SK-N-MC (cell line): Measurements from ENCODE around the gene MFSD1.
A peak's percentile ranks its signal among the peaks of the same experiment; 100 is the strongest.

Experiments
- DNase-seq: peaks from one replicate; pipeline ENCODE4 v3.0.0-alpha.2; 2011; ENCODE audit warnings: low read depth, low spot score
- H3K27ac ChIP-seq: fragments of 200-600 bp; sonication (generic); 2 replicates; pipeline ENCODE4 v1.5.1; 2016; ENCODE audit warnings: mixed run types
- H3K36me3 ChIP-seq: fragments of 200-600 bp; sonication (generic); 2 replicates; pipeline ENCODE4 v1.6.1; 2017; ENCODE audit warnings: antibody characterized with exemption, low read length, mixed read lengths; ENCODE audit not compliant: insufficient read depth
- H3K4me3 ChIP-seq: fragments of 200-600 bp; sonication (generic); 2 replicates; pipeline ENCODE4 v1.5.1; 2016
- H3K9ac ChIP-seq: fragments of 200-600 bp; sonication (generic); 2 replicates; pipeline ENCODE4 v1.8.0; 2017; ENCODE audit warnings: mixed run types, mixed read lengths; ENCODE audit not compliant: insufficient read length
- H3K9me3 ChIP-seq: fragments of 200-600 bp; sonication (generic); 2 replicates; pipeline ENCODE4 v1.6.1; 2017; ENCODE audit warnings: low read depth, mild to moderate bottlenecking, antibody characterized with exemption, low read length, moderate library complexity, mixed read lengths
- EZH2 ChIP-seq: fragments of 200-600 bp; sonication (generic); IDR thresholded peaks from one replicate; pipeline ENCODE4 v1.6.1; 2017; ENCODE audit warnings: antibody characterized with exemption
- FOXP2 ChIP-seq: optimal IDR thresholded peaks from 2 replicates; pipeline ENCODE3; 2011; ENCODE audit warnings: mild to moderate bottlenecking, moderate library complexity; ENCODE audit not compliant: insufficient read depth; ENCODE audit errors: extremely low read length, control extremely low read depth
- POLR2AphosphoS5 ChIP-seq: IDR thresholded peaks from 2 replicates; pipeline ENCODE4 v1.6.1; 2012; ENCODE audit warnings: mild to moderate bottlenecking, low read depth, low read length, borderline replicate concordance

Gene MFSD1

DNA sequence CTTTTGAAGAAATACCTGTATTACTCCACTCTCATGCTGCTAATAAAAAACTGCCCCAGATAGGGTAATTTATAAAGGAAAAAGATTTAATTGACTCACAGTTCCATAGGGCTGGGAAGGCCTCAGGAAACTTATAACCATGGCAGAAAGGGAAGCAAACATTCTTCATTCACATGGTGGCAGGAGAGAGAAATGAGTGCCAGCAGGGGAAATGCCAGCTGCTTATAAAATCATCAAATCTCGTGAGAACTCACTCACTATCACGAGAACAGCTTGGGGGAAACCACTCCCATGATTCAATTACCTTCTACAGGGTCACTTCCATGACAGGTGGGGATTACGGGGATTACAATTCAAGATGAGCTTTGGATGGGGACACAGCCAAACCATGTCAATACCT, 18.7 kb downstream of the MFSD1 start:
- no peaks in the 10 kb centered on the region for H3K9me3 ChIP-seq
- no peak overlapping the region for H3K27ac ChIP-seq
- no peak overlapping the region for H3K4me3 ChIP-seq
- peak overlapping the region; percentile 26 for H3K9ac ChIP-seq
- DNase-seq, result no peak
- peaks cover 3% of the 10 kb centered on the region; the same call in 1 of the 2 replicates for H3K36me3 ChIP-seq
- no peak for TF ChIP-seq FOXP2
- TF ChIP-seq EZH2, result no peak
- TF ChIP-seq POLR2AphosphoS5, result no peak

DNA sequence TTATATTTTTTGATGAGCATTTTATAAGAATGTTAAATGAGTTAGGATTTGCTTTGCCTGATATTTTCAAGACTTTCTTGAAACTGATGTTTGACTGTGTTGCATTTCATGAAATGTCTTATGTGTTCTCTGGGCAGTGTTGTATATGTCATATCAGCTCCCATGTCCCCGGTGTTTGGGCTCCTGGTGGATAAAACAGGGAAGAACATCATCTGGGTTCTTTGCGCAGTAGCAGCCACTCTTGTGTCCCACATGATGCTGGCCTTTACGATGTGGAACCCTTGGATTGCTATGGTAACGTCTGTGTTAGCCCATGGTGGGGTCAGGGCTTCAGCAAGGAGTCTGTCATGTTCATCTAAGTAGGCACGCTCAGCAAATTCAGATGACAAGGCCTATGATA, 20.0 kb downstream of the MFSD1 start:
- Histone ChIP-seq H3K4me3 (no peak overlapping the region), H3K27ac (no peak overlapping the region), H3K9me3 (no peaks in the 10 kb centered on the region), H3K9ac (no peak overlapping the region), H3K36me3 (peaks cover 3% of the 10 kb centered on the region; the same call in 1 of the 2 replicates)
- TF ChIP-seq FOXP2, result no peak
- no peak for TF ChIP-seq EZH2
- no peak for TF ChIP-seq POLR2AphosphoS5
- DNase-seq, result no peak

DNA sequence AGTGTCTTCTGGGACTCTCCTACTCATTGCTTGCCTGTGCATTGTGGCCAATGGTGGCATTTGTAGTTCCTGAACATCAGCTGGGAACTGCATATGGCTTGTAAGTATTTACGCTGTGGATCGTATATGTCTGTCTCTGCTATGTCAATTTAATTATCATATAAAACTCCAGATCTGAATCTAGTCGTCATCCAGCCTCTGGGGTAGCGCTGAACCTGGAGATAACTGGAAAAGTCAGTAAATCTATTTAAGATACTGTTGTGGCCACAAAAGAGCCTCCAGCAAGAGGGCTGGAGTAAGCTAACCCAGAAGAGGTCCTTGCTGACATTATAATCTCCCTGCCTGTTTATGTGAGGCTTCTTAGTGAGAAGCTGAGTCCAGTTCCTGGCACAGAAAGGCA, 21.6 kb downstream of the MFSD1 start:
- Histone ChIP-seq H3K4me3 (no peak overlapping the region), H3K9me3 (no peaks in the 10 kb centered on the region), H3K36me3 (peaks cover 3% of the 10 kb centered on the region; the same call in 1 of the 2 replicates), H3K27ac (no peak overlapping the region), H3K9ac (no peak overlapping the region)
- TF ChIP-seq POLR2AphosphoS5, result no peak
- TF ChIP-seq FOXP2, result no peak
- no peak for TF ChIP-seq EZH2
- no peak for DNase-seq

DNA sequence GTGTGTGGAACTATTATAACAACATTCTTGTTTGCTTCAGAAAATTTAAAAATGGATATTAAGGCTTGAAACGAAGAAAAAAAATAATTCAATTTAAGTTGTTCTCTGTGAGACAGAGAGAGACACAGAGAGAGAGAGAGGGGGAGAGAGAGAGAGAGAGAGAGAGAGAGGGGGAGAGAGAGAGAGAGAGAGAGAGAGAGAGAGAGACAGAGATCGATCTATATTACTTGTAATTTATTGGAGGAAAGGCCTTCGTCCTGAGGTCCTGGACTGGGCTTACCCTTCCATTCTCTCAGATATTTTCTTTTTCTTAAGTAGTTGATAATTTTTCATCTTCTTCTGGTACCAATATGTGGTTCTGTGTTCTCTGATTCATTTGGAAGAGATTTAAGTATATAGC, 25.9 kb downstream of the MFSD1 start:
- Histone ChIP-seq H3K9ac (no peak overlapping the region), H3K36me3 (peaks cover 3% of the 10 kb centered on the region; the same call in 1 of the 2 replicates), H3K27ac (no peak overlapping the region), H3K9me3 (no peaks in the 10 kb centered on the region), H3K4me3 (no peak overlapping the region)
- no peak for DNase-seq
- TF ChIP-seq EZH2, result no peak
- no peak for TF ChIP-seq POLR2AphosphoS5
- no peak for TF ChIP-seq FOXP2

DNA sequence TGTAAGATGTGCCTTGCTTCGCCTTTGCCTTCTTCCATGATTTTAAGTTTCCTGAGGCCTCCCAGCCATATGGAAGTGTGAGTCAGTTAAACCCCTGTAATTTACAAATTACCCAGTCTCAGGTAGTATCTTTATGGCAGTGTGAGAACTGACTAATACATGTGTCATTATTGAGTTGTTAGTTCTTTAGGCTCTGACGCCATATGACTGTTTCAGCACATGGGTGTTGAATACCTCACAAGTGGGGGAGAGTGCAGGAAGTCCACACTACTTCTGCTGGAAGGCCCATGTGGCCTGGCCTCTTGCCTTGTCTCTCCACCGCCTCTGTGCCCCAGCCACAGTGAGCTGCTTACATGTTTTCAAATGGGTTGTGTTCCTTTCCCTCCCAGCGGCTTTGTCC, 28.5 kb downstream of the MFSD1 start:
- H3K27ac ChIP-seq, result no peak overlapping the region
- H3K9ac ChIP-seq, result no peak overlapping the region
- no peaks in the 10 kb centered on the region for H3K36me3 ChIP-seq
- no peak for DNase-seq
- TF ChIP-seq POLR2AphosphoS5 (no peak), EZH2 (no peak), FOXP2 (no peak)
- no peak overlapping the region for H3K4me3 ChIP-seq
- H3K9me3 ChIP-seq, result no peaks in the 10 kb centered on the region

DNA sequence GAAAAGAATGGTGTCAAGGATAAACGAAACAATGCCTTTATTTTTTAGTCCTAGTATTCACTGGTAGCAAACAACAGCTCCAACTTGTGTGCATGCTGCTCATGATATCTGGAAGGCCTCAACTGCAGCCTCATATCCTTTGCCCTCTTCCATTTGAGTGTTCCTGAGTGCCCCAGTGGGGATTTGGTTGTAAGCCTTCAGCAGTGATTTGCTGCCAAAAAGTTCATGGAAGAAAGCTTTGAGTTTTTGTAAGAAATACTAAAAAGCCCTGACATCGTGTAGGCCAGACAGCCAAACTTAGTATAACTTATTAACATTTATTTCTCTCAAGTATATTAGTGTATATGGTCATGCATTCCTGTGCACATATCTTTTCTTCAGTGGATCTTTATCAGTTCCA, 30.0 kb downstream of the MFSD1 start:
- H3K4me3 ChIP-seq, result no peak overlapping the region
- H3K9me3 ChIP-seq, result no peaks in the 10 kb centered on the region
- no peaks in the 10 kb centered on the region for H3K36me3 ChIP-seq
- no peak overlapping the region for H3K9ac ChIP-seq
- TF ChIP-seq EZH2 (no peak), FOXP2 (no peak), POLR2AphosphoS5 (no peak)
- H3K27ac ChIP-seq, result no peak overlapping the region
- no peak for DNase-seq

DNA sequence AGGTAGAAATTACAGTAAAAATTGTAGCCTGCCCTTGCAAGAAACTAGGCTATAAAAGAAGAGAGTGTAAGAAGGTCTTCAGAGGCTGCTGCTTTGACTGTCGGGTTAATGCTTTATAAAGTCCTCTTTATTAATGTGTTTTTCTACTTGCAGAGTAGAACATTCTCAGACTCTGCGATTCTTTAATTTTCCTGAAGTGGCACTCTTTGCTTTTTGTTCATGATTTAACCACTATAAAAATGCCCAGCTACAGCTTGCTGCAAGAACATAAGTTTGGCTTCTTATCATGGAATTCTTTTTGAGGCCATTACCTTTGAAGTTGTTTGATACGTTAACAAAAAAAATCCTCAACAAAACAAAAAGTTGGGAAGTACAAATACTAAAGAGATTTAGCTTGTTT, 33.8 kb downstream of the MFSD1 start:
- no peak for TF ChIP-seq POLR2AphosphoS5
- TF ChIP-seq FOXP2, result no peak
- no peak for TF ChIP-seq EZH2
- no peak overlapping the region for H3K9ac ChIP-seq
- H3K9me3 ChIP-seq, result no peaks in the 10 kb centered on the region
- DNase-seq, result no peak
- no peak overlapping the region for H3K27ac ChIP-seq
- no peak overlapping the region for H3K4me3 ChIP-seq
- H3K36me3 ChIP-seq, result no peaks in the 10 kb centered on the region

DNA sequence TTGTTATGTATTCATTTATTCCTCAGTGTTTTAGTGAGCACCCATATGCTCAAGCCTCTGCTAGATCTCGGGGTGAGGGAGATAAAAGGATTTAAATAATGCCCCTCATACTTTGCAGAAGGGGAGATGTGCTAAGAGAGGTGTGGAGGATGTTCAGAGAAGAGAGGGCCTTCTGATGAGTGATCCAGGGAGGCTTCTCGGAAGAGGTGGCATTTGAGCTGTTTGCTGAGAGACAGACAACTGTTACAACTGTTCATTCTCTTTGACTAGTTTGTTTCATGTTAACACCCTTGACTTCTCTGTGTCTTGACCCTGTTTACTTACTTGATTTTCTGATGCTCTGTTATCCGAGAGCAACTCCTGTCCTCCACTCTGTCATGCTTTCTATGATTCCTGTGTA, 34.5 kb downstream of the MFSD1 start:
- no peaks in the 10 kb centered on the region for H3K36me3 ChIP-seq
- DNase-seq, result no peak
- no peaks in the 10 kb centered on the region for H3K9me3 ChIP-seq
- no peak overlapping the region for H3K9ac ChIP-seq
- no peak overlapping the region for H3K27ac ChIP-seq
- no peak overlapping the region for H3K4me3 ChIP-seq
- TF ChIP-seq EZH2 (no peak), POLR2AphosphoS5 (no peak), FOXP2 (no peak)

DNA sequence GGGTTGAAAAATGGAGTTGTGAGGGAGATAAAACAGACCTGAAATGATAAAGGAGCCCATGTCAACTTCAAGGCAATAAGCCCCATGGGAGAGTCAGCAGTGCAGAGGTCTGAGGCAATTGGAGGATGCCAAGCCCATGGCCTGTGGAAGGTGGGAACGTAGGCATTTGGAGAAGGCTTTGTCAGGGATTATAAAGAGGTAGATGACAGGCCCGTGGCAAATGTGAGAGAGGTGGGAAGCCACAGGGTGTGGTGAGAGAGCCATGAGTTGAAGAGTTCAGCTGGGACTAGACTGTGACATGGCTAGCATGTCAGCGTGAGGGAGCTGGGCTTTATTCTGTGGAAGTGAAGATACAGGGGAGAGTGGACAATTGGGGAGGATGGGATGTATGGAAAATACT, 35.4 kb downstream of the MFSD1 start:
- Histone ChIP-seq H3K9me3 (no peaks in the 10 kb centered on the region), H3K27ac (no peak overlapping the region), H3K9ac (no peak overlapping the region), H3K4me3 (no peak overlapping the region), H3K36me3 (no peaks in the 10 kb centered on the region)
- TF ChIP-seq POLR2AphosphoS5 (no peak), EZH2 (no peak), FOXP2 (no peak)
- DNase-seq, result no peak

DNA sequence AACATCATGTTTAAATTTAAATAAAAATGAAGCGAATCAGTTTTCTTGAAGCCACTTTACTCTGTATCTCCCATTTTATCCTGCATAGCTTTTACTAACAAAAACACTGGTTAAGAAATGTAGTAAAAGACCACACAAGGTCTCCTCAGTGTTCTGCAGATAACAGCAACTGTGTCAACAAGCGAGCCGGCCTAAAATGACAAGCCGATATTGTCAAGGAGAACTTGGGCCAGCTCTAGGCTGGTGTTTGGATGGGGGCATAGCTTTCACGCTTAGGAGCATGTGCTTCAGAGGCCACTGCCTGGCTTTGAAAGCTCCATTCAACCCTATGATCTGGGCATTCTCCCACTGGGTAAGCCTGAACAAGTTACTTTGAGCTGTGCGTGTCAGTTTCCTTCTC, 38.1 kb downstream of the MFSD1 start:
- Histone ChIP-seq H3K4me3 (no peak overlapping the region), H3K9me3 (no peaks in the 10 kb centered on the region), H3K9ac (no peak overlapping the region), H3K36me3 (no peaks in the 10 kb centered on the region), H3K27ac (no peak overlapping the region)
- no peak for TF ChIP-seq POLR2AphosphoS5
- no peak for TF ChIP-seq EZH2
- no peak for TF ChIP-seq FOXP2
- DNase-seq, result no peak
